Measurements from ENCODE around the gene SSU72. TPM values are rescaled to one million over a fixed set of nuclear protein-coding genes. Genes with fewer than 3 reads are reported as not detected.

Gene SSU72
- total RNA-seq, 1 donor from 2014 or later: 97.4 TPM

GRCh38 chr1:1614204-1614953 lies 39.7 kb upstream of the SSU72 start:
- no peaks in the 10 kb centered on the region for H3K9me3 Mint-ChIP-seq
- TF ChIP-seq, protein P1, sequence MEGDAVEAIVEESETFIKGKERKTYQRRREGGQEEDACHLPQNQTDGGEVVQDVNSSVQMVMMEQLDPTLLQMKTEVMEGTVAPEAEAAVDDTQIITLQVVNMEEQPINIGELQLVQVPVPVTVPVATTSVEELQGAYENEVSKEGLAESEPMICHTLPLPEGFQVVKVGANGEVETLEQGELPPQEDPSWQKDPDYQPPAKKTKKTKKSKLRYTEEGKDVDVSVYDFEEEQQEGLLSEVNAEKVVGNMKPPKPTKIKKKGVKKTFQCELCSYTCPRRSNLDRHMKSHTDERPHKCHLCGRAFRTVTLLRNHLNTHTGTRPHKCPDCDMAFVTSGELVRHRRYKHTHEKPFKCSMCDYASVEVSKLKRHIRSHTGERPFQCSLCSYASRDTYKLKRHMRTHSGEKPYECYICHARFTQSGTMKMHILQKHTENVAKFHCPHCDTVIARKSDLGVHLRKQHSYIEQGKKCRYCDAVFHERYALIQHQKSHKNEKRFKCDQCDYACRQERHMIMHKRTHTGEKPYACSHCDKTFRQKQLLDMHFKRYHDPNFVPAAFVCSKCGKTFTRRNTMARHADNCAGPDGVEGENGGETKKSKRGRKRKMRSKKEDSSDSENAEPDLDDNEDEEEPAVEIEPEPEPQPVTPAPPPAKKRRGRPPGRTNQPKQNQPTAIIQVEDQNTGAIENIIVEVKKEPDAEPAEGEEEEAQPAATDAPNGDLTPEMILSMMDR (IDR thresholded peaks at IDR 0.05; ENCODE audit: unreplicated experiment): no peak
- DNase-seq (ENCODE audit: low spot score in 2 of 2, unreplicated experiment in 2 of 2): no peak
- H3K27me3 Mint-ChIP-seq (ENCODE audit: low read depth): no peaks in the 10 kb centered on the region
- H3K4me3 Mint-ChIP-seq: peak overlapping the region; percentile 97
- H3K4me1 Mint-ChIP-seq: peaks cover 30% of the 10 kb centered on the region
- peak overlapping the region; percentile 99 for H3K27ac Mint-ChIP-seq
- peaks cover 8% of the 10 kb centered on the region for H3K36me3 Mint-ChIP-seq

DNA sequence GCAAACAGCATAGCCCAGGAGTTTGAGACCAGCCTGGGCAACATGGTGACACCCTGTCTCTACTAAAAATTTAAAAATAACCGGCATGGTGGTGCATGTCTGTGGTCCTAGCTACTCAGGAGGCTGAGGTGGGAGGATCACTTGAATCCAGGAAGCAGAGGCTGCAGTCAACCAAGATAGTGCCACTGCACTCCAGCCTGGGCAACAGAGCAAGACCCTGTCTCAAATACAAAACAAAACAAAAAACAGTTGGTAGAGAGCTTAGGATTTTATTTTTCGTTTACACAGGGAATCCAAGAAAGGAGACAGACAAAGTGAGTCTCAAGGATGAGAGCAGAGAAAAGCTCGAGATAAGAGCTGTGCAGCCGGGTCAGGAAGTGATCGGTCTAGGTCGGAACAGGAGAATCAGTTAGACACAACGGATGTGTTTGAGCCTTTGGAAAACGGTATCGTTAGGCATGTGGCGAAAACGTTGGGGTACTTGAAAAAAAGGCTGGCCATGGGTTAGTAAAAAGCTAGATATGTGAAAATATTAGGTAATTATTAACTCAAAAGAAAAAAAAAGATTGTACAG lies 38.9 kb upstream of the SSU72 start:
- H3K4me3 Mint-ChIP-seq: peak overlapping the region; percentile 97
- H3K9me3 Mint-ChIP-seq: no peaks in the 10 kb centered on the region
- H3K27me3 Mint-ChIP-seq (ENCODE audit: low read depth): no peaks in the 10 kb centered on the region
- H3K4me1 Mint-ChIP-seq: peaks cover 30% of the 10 kb centered on the region
- H3K27ac Mint-ChIP-seq: peak overlapping the region; percentile 99
- DNase-seq (ENCODE audit: low spot score in 2 of 2, unreplicated experiment in 2 of 2): no peak
- H3K36me3 Mint-ChIP-seq: peaks cover 7% of the 10 kb centered on the region
- TF ChIP-seq, protein P1 (IDR thresholded peaks at IDR 0.05; ENCODE audit: unreplicated experiment): no peak

DNA sequence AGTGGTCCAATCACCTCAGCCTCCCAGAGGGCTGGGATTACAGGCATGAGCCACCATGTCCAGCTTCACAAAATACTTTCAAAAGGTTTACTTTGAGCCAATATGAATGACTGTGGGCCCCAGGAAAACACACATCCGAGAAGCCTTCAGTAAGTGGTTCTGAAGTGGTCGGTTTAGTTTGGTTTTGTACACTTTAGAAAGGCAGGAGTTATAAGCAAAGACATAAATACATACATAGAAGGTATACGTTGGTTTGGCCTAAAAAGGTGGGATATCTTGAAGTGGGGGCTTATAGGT lies 37.4 kb upstream of the SSU72 start:
- TF ChIP-seq, protein P1 (IDR thresholded peaks at IDR 0.05; ENCODE audit: unreplicated experiment): no peak
- no peak overlapping the region for H3K4me3 Mint-ChIP-seq
- no peaks in the 10 kb centered on the region for H3K9me3 Mint-ChIP-seq
- no peak for DNase-seq (ENCODE audit: low spot score in 2 of 2, unreplicated experiment in 2 of 2)
- no peaks in the 10 kb centered on the region for H3K27me3 Mint-ChIP-seq (ENCODE audit: low read depth)
- H3K27ac Mint-ChIP-seq: no peak overlapping the region
- peaks cover 27% of the 10 kb centered on the region for H3K4me1 Mint-ChIP-seq
- peaks cover 3% of the 10 kb centered on the region for H3K36me3 Mint-ChIP-seq

- H3K4me3 Mint-ChIP-seq: no peak overlapping the region
- peak overlapping the region; percentile 71 for H3K27ac Mint-ChIP-seq
- no peaks in the 10 kb centered on the region for H3K27me3 Mint-ChIP-seq (ENCODE audit: low read depth)
- peaks cover 23% of the 10 kb centered on the region for H3K4me1 Mint-ChIP-seq
- peaks cover 3% of the 10 kb centered on the region for H3K36me3 Mint-ChIP-seq
- TF ChIP-seq, protein P1 (IDR thresholded peaks at IDR 0.05; ENCODE audit: unreplicated experiment): no peak
- H3K9me3 Mint-ChIP-seq: no peaks in the 10 kb centered on the region
- DNase-seq (ENCODE audit: low spot score in 2 of 2, unreplicated experiment in 2 of 2): no peak
Observed at GRCh38 chr1:1610796-1611195, 36.1 kb upstream of the SSU72 start.

GRCh38 chr1:1609822-1610485 lies 35.3 kb upstream of the SSU72 start:
- H3K27ac Mint-ChIP-seq: no peak overlapping the region
- H3K9me3 Mint-ChIP-seq: no peaks in the 10 kb centered on the region
- H3K36me3 Mint-ChIP-seq: peaks cover 3% of the 10 kb centered on the region
- no peak overlapping the region for H3K4me3 Mint-ChIP-seq
- TF ChIP-seq, protein P1 (IDR thresholded peaks at IDR 0.05; ENCODE audit: unreplicated experiment): no peak
- H3K4me1 Mint-ChIP-seq: peaks cover 23% of the 10 kb centered on the region
- DNase-seq (ENCODE audit: low spot score in 2 of 2, unreplicated experiment in 2 of 2): no peak
- H3K27me3 Mint-ChIP-seq (ENCODE audit: low read depth): peaks cover under 1% of the 10 kb centered on the region
